ENCODE results near the gene ASH1L.

DNA sequence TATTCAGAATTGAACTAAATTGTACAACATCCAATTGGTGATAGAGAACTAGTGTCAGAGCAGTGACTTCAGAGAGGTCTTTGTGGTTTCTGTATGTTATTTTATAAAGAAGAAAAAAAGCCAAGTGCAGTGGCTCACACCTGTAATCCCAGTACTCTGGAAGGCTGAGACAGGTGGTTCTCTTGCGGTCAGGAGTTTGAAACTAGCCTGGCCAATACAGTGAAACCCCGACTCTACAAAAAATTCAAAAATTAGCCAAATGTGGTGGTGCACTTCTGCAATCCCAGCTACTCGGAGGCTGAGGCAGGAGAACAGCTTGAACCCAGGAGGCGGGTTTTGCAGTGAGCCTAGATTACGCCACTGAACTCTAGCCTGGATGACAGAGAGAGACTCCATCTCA lies 90.7 kb downstream of the ASH1L start:
- TF ChIP-seq CTCF (IDR thresholded peaks at IDR 0.05; ENCODE audit: poor library complexity) (no peak), EZH2 (IDR thresholded peaks at IDR 0.05; ENCODE audit: borderline replicate concordance) (no peak), EZH2phosphoT487 (IDR thresholded peaks at IDR 0.05; ENCODE audit: low read depth, severe bottlenecking, unreplicated experiment) (no peak)

Data from hepatocyte (in vitro differentiated cells).